ENCODE measurements around the gene GPHN.
A peak's percentile ranks its signal among the peaks of the same experiment; 100 is the strongest.

DNA sequence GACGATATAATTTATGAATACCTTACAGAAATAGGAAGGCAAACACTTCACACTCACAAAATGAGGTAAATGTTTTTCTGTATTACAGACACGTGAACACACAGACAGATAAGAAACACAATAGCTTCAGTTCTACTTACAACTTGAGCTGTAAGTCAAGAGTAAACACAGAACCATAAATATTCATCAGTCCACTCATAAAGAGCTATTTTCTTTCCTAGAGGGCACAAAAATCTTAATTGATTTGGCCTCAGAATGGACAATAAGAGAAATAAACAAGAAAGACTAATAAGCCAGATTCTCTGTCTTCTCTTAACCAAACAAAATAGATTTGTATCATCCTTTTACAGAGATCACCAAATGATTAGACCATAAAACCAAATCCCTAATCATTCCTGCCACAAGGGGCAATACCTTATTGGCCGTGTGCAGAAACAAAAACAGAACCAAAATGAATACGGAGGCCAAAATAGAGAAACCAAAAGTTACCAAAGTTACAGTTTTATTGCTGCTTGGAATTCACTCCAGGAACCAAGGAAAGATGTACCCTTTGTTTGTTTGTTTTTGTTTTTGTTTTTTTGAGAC is 643.2 kb downstream of the GPHN start:
- TF ChIP-seq RCOR1 (IDR thresholded peaks at IDR 0.05; ENCODE audit: insufficient replicate concordance, low read length) (no peak), RFX5 (IDR thresholded peaks at IDR 0.05; ENCODE audit: low read depth, low read length) (no peak), POLR2A (IDR thresholded peaks at IDR 0.05; ENCODE audit: low read depth, low read length) (no peak), CEBPB (IDR thresholded peaks at IDR 0.05; ENCODE audit: low read depth, low read length) (no peak), MAFK (IDR thresholded peaks at IDR 0.05; ENCODE audit: low read depth, low read length) (no peak)
- TF ChIP-seq, protein P1, sequence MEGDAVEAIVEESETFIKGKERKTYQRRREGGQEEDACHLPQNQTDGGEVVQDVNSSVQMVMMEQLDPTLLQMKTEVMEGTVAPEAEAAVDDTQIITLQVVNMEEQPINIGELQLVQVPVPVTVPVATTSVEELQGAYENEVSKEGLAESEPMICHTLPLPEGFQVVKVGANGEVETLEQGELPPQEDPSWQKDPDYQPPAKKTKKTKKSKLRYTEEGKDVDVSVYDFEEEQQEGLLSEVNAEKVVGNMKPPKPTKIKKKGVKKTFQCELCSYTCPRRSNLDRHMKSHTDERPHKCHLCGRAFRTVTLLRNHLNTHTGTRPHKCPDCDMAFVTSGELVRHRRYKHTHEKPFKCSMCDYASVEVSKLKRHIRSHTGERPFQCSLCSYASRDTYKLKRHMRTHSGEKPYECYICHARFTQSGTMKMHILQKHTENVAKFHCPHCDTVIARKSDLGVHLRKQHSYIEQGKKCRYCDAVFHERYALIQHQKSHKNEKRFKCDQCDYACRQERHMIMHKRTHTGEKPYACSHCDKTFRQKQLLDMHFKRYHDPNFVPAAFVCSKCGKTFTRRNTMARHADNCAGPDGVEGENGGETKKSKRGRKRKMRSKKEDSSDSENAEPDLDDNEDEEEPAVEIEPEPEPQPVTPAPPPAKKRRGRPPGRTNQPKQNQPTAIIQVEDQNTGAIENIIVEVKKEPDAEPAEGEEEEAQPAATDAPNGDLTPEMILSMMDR (conservative IDR thresholded peaks at IDR 0.05; ENCODE audit: low read depth, low read length): peak; percentile 23; the same call in 1 of the 2 replicates
- TF ChIP-seq, protein P2, sequence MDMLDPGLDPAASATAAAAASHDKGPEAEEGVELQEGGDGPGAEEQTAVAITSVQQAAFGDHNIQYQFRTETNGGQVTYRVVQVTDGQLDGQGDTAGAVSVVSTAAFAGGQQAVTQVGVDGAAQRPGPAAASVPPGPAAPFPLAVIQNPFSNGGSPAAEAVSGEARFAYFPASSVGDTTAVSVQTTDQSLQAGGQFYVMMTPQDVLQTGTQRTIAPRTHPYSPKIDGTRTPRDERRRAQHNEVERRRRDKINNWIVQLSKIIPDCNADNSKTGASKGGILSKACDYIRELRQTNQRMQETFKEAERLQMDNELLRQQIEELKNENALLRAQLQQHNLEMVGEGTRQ (IDR thresholded peaks at IDR 0.05; ENCODE audit: low read depth, low read length): no peak
